ENCODE data around the gene MT1G.
"Not testable (repeated sequence)": the region's sequence is repeated elsewhere in the genome, so short reads cannot be mapped to it uniquely, and the experiment has no call there.

MT1G gene

GRCh38 chr16:56634715-56635440 is 33.0 kb downstream of the MT1G start:
- no peak for DNase-seq

- DNase-seq, result no peak
These were observed 34.3 kb downstream of the MT1G start for GRCh38 chr16:56633535-56633934.

GRCh38 chr16:56632848-56633365 is 35.0 kb downstream of the MT1G start:
- no peak for DNase-seq

- no peak for DNase-seq
These were observed 35.6 kb downstream of the MT1G start, which contains the start of gene MT1M for GRCh38 chr16:56632156-56632847. Gene MT1M (plus strand): TSS chr16:56632659. CDS start chr16:56632732, 73 bp downstream.

GRCh38 chr16:56631832-56632155 is 36.1 kb downstream of the MT1G start:
- no peak for DNase-seq

- no peak for DNase-seq
These were observed 36.7 kb downstream of the MT1G start for GRCh38 chr16:56631197-56631596.

GRCh38 chr16:56630134-56630533 is 37.7 kb downstream of the MT1G start:
- DNase-seq, result no peak

GRCh38 chr16:56629531-56629930 is 38.3 kb downstream of the MT1G start:
- no peak for DNase-seq

GRCh38 chr16:56628486-56629350 is 39.1 kb downstream of the MT1G start:
- no peak for DNase-seq

GRCh38 chr16:56626685-56627084 is 41.2 kb downstream of the MT1G start:
- DNase-seq, result no peak

GRCh38 chr16:56625943-56626654 is 41.8 kb downstream of the MT1G start:
- no peak for DNase-seq

GRCh38 chr16:56625140-56625942 is 42.5 kb downstream of the MT1G start, which contains the start of gene MT1E:
Gene MT1E (plus strand): TSS chr16:56625781. CDS start chr16:56625852, 71 bp downstream.
- no peak for DNase-seq

- no peak for DNase-seq
These were observed 44.2 kb downstream of the MT1G start for GRCh38 chr16:56623637-56624036.

- not testable (repeated sequence) for DNase-seq
These were observed 44.7 kb downstream of the MT1G start for GRCh38 chr16:56623184-56623583.

- DNase-seq, result not testable (repeated sequence)
These were observed 46.0 kb downstream of the MT1G start for GRCh38 chr16:56621665-56622445.

- DNase-seq, result no peak
These were observed 47.4 kb downstream of the MT1G start for GRCh38 chr16:56620339-56620897.

GRCh38 chr16:56618138-56618537 is 49.7 kb downstream of the MT1G start:
- no peak for DNase-seq

- DNase-seq, result peak; percentile 36
These were observed 50.4 kb downstream of the MT1G start for GRCh38 chr16:56617212-56618085.

Data from activated gamma-delta T cell treated with Interleukin-2 at 50 U/mL for 16 hours (primary cell).